ENCODE results near the gene TMEM183A.

Gene TMEM183A

DNA sequence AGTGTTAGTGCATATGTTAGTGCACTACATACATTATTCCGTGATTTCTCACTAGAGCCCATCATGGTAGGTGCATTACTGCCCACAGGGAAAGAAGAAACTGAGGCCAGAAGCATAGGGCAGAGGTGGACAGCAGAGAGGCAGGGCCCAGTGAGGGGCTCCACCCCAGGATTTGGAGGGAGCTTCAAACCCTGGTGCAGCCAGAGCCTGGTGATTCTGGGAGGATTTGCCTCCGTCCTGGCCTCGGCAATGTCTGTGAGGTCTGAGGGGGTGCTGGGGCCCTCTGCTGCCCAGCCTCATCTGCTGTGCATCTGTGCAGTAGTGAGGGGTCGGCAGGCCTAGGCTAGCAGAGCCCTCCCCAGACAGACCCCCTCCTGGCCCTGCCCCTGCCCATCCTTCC, 41.9 kb downstream of the TMEM183A start:
- TF ChIP-seq CTCF (IDR thresholded peaks at IDR 0.05) = no peak
- Mint-ChIP-seq H3K27me3 (ENCODE audit: low read depth, poor library complexity) (no peaks in the 10 kb centered on the region), H3K9me3 (no peaks in the 10 kb centered on the region), H3K4me3 (no peak overlapping the region), H3K36me3 (ENCODE audit: low read depth) (peaks cover 50% of the 10 kb centered on the region), H3K27ac (no peak overlapping the region), H3K4me1 (peaks cover 43% of the 10 kb centered on the region)
- no peak for DNase-seq

DNA sequence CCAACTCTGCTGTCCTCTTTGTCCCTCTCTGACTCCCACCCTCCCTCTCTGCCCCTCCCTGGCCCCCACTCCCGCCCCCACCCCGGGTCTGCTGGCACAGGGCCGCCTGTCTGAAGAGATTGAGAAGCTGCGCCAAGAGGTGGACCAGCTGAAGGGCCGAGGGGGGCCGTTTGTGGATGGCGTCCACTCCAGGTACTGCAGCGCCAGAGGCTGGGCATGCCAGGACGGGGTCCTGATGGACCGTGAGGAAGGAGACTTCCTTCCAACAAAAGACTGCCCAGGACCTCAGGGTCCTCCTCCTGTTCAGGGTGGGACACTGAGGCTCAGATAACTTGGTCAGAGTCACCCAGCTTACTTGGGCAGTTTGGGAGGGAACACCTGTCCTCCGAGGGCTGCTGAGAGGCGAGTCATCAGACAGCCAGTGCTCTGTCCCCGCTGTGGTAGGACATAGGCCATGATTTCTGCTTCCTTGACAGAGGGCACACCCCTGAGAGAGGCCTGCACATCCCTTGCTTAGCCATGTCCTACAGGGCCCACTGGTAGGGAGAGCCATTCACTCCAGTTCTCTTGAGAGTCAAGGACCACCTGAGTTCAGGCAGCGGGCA, 42.5 kb downstream of the TMEM183A start:
- Mint-ChIP-seq H3K27me3 (ENCODE audit: low read depth, poor library complexity) (no peaks in the 10 kb centered on the region), H3K4me3 (no peak overlapping the region), H3K27ac (no peak overlapping the region), H3K9me3 (no peaks in the 10 kb centered on the region), H3K4me1 (peaks cover 48% of the 10 kb centered on the region), H3K36me3 (ENCODE audit: low read depth) (peaks cover 54% of the 10 kb centered on the region)
- no peak for TF ChIP-seq CTCF (IDR thresholded peaks at IDR 0.05)
- DNase-seq = no peak

DNA sequence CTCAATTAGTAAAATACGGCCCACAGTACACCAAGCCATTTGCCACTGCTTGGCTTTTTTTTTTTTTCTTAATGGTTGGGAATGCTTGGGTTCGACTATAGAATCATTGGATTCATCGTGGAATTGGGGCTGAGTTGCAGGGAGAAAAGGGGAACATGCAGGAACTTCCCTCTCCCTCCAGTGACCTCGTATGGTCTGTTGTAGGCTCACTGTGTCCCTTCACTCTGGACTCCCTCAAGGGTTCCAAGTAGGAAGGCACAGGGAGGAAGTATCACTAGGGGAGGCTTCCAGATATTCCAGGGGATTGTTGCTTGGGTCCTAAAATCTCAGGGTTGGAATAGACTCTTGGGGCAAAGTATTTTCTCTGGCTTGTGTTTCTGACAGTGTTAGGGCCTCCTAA, 43.7 kb downstream of the TMEM183A start:
- H3K36me3 Mint-ChIP-seq (ENCODE audit: low read depth) = peaks cover 52% of the 10 kb centered on the region
- DNase-seq = no peak
- H3K4me3 Mint-ChIP-seq = no peak overlapping the region
- peaks cover 59% of the 10 kb centered on the region for H3K4me1 Mint-ChIP-seq
- H3K9me3 Mint-ChIP-seq = no peaks in the 10 kb centered on the region
- no peak overlapping the region for H3K27ac Mint-ChIP-seq
- TF ChIP-seq CTCF (IDR thresholded peaks at IDR 0.05) = no peak
- no peaks in the 10 kb centered on the region for H3K27me3 Mint-ChIP-seq (ENCODE audit: low read depth, poor library complexity)

GRCh38 chr1:203051841-203052324, 44.7 kb downstream of the TMEM183A start:
- Mint-ChIP-seq H3K4me1 (peaks cover 62% of the 10 kb centered on the region), H3K4me3 (peak overlapping the region; percentile 6), H3K36me3 (ENCODE audit: low read depth) (peaks cover 51% of the 10 kb centered on the region), H3K27me3 (ENCODE audit: low read depth, poor library complexity) (no peaks in the 10 kb centered on the region), H3K27ac (peak overlapping the region; percentile 90), H3K9me3 (no peaks in the 10 kb centered on the region)
- TF ChIP-seq CTCF (IDR thresholded peaks at IDR 0.05) = no peak
- DNase-seq = no peak

- Mint-ChIP-seq H3K4me3 (no peak overlapping the region), H3K36me3 (ENCODE audit: low read depth) (peaks cover 49% of the 10 kb centered on the region), H3K4me1 (peaks cover 62% of the 10 kb centered on the region), H3K27ac (no peak overlapping the region), H3K27me3 (ENCODE audit: low read depth, poor library complexity) (no peaks in the 10 kb centered on the region), H3K9me3 (no peaks in the 10 kb centered on the region)
- TF ChIP-seq CTCF (IDR thresholded peaks at IDR 0.05) = no peak
- DNase-seq = no peak
Observed at GRCh38 chr1:203052601-203053000, 45.4 kb downstream of the TMEM183A start.

- H3K9me3 Mint-ChIP-seq = no peaks in the 10 kb centered on the region
- H3K27ac Mint-ChIP-seq = no peak overlapping the region
- TF ChIP-seq CTCF (IDR thresholded peaks at IDR 0.05) = no peak
- H3K4me3 Mint-ChIP-seq = no peak overlapping the region
- H3K36me3 Mint-ChIP-seq (ENCODE audit: low read depth) = peaks cover 47% of the 10 kb centered on the region
- H3K4me1 Mint-ChIP-seq = peaks cover 64% of the 10 kb centered on the region
- H3K27me3 Mint-ChIP-seq (ENCODE audit: low read depth, poor library complexity) = no peaks in the 10 kb centered on the region
- no peak for DNase-seq
Observed at GRCh38 chr1:203054184-203054583, 47.0 kb downstream of the TMEM183A start.
